Measurements from ENCODE around the gene OSBPL6.
"Not testable (repeated sequence)": the region's sequence is repeated elsewhere in the genome, so short reads cannot be mapped to it uniquely, and the experiment has no call there.

OSBPL6 gene

GRCh38 chr2:178193823-178194599, at the start of gene OSBPL6:
OSBPL6 (plus strand) TSS chr2:178194512; CDS start chr2:178306185, 111,673 bp downstream.
- in situ Hi-C loops (cut with MboI; ENCODE audit: low sequenced_read_pairs), result no loop called here

DNA sequence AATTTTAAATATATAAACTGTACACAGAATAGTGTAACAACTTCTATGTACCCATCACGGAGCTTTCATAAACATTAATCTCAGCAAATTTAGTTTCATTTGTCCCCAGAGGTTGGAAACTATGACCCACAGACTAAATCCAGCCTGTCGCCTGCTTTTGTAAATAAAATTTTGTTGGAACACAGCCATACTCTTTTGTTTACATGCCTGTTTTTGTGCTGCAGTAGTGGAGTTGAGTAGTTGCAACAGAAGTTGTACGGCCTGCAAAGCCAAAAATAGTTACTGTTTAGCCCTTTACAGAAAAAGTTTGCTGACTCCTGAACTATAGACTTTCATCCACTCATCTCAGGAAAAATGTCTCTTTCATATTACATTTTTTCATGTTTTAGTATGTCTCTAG, 42.3 kb upstream of the OSBPL6 start:
- in situ Hi-C loops (cut with MboI; ENCODE audit: low sequenced_read_pairs), result no loop called here

GRCh38 chr2:178152542-178152941, 41.8 kb upstream of the OSBPL6 start:
- in situ Hi-C loops (cut with MboI; ENCODE audit: low sequenced_read_pairs), result no loop called here

DNA sequence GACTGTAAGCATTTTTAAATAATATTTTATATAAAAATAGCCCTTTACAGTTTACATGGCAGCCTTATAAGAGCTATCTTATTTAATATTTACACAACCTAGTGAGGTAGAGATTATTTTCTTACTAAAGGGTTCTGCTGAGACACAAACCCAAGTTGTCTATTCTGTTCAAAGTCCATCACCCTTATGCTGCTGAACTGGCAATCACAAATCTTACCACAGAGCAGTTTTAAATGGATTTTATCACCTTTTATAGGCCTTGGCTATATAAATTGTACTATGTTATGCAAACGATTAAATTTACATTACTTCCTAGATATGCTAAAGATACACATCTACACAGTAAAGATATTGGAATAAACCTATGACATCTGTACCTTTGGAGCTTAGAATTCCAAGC, 41.3 kb upstream of the OSBPL6 start:
- in situ Hi-C loops (cut with MboI; ENCODE audit: low sequenced_read_pairs), result no loop called here

DNA sequence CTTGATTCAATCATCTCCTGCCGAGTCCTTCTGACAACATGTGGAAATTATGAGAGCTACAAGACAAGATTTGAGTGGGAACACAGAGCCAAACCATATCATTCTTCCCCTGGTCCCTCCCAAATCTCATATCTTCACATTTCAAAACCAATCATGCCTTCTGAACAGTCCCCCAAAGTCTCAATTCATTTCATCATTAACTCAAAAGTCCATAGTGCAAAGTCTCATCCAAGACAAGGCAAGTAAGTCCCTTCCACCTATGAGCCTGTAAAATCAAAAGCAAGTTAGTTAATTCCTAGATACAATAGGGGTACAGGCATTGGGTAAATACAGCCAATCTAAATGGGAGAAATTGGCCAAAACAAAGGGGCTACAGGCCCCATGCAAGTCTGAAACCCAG, 40.4 kb upstream of the OSBPL6 start:
- in situ Hi-C loops (cut with MboI; ENCODE audit: low sequenced_read_pairs), result not testable (repeated sequence)

DNA sequence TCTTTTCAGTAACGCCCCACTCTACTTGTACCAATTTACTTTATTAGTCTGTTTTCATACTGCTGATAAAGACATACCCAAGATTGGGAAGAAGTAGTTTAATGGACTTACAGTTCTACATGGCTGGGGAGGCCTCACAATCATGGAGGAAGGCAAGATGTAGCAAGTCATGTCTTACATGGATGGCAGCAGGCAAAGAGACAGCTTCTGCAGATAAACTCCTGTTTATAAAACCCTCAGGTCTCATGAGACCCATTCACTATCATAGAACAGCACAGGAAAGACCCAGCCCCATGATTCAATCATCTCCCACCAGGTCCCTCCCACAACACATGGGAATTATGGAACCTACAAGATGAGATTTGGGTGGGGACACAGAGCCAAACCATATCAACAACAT, 38.8 kb upstream of the OSBPL6 start:
- in situ Hi-C loops (cut with MboI; ENCODE audit: low sequenced_read_pairs), result no loop called here

- in situ Hi-C loops (cut with MboI; ENCODE audit: low sequenced_read_pairs), result no loop called here
These were observed 36.7 kb upstream of the OSBPL6 start for GRCh38 chr2:178157574-178157973.

GRCh38 chr2:178159966-178160365, 34.3 kb upstream of the OSBPL6 start:
- in situ Hi-C loops (cut with MboI; ENCODE audit: low sequenced_read_pairs), result no loop called here

DNA sequence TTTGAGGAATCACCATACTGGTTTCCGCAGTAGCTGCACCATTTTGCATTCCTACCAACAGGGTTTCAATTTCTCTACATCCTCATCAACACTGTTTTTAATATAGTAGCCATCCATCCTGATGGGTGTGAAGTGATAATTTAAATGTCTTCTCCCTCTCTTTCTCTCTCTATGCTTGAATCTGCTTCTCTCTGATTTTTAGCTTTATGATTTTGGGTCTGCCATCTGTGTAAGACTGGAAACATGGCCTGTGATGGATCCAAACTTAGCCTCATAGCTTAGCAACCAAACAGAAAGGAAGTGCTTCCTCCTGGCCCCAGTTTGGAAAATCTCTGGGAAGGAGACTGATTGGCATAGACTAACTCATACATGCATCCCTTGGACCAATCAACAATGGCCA, 33.7 kb upstream of the OSBPL6 start:
- in situ Hi-C loops (cut with MboI; ENCODE audit: low sequenced_read_pairs), result no loop called here

GRCh38 chr2:178163395-178163794, 30.9 kb upstream of the OSBPL6 start:
- in situ Hi-C loops (cut with MboI; ENCODE audit: low sequenced_read_pairs), result no loop called here

- in situ Hi-C loops (cut with MboI; ENCODE audit: low sequenced_read_pairs), result no loop called here
These were observed 30.4 kb upstream of the OSBPL6 start for GRCh38 chr2:178163911-178164310.

DNA sequence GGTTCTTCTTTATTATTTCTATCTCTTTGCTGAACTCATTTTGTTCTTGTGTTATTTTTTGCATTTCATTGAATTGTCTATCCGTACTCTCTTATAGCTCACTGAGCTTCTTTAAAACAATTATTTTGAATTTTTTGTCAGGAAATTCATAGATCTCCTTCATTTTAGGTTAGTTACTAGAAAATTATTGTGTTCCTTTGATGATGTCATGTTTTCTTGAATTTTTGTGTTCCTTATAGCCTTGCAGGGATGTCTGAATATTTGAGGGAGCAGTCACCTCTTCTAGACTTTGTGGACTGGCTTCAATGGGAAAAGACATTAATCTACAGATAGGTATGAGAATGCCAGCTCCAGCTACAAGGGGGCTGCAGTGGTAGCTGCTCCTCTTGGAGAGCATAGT, 20.7 kb upstream of the OSBPL6 start:
- in situ Hi-C loops (cut with MboI; ENCODE audit: low sequenced_read_pairs), result no loop called here

- in situ Hi-C loops (cut with MboI; ENCODE audit: low sequenced_read_pairs), result no loop called here
These were observed 17.1 kb upstream of the OSBPL6 start for GRCh38 chr2:178177066-178177679.

GRCh38 chr2:178180648-178181047, 13.7 kb upstream of the OSBPL6 start:
- in situ Hi-C loops (cut with MboI; ENCODE audit: low sequenced_read_pairs), result not testable (repeated sequence)

DNA sequence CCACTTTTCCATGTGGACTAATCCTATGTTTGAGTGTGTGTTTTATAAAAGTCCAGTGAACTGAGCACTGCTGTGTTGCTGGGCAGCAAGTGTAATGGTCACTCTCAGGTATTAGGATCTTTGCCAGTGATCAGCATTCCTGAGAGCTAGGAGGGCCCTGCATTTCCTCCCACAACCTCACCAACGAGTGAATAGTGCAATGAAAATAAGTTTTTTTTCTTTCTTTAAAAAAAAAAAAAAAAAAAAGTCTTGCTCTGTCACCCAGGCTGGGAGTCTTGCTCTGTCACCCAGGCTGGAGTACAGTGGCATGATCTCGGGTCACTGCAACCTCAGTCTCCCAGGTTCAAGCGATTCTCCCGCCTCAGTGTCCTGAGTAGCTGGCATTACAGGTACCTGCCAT, 6.5 kb upstream of the OSBPL6 start:
- in situ Hi-C loops (cut with MboI; ENCODE audit: low sequenced_read_pairs), result no loop called here

DNA sequence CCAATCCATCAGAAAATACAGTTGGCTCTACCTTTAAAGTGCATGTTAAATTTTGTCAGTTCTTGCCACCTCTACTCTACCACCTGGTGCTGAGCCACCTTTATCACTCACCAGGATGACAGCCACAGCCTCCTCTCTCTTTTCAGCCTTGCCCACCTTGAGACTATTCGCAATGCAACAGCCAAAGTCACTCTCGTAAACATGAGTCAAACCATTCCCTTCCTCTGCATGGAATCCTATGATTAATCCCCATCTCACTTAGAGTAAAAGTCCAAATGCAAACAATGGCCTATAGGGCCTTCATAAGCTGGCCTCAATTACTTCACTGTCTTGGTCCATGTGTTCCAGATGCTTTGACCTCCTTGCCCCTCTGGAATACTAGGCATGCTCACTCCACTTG, 5.8 kb upstream of the OSBPL6 start:
- in situ Hi-C loops (cut with MboI; ENCODE audit: low sequenced_read_pairs), result no loop called here

GRCh38 chr2:178191004-178191508, 3.3 kb upstream of the OSBPL6 start:
- in situ Hi-C loops (cut with MboI; ENCODE audit: low sequenced_read_pairs), result no loop called here

GRCh38 chr2:178191511-178191910, 2.8 kb upstream of the OSBPL6 start:
- in situ Hi-C loops (cut with MboI; ENCODE audit: low sequenced_read_pairs), result no loop called here

GRCh38 chr2:178193496-178193822, 853 bp upstream of the OSBPL6 start:
- in situ Hi-C loops (cut with MboI; ENCODE audit: low sequenced_read_pairs), result no loop called here

GRCh38 chr2:178194600-178195389, 483 bp downstream of the OSBPL6 start:
- in situ Hi-C loops (cut with MboI; ENCODE audit: low sequenced_read_pairs), result no loop called here

GRCh38 chr2:178195390-178196166, 1.3 kb downstream of the OSBPL6 start:
- in situ Hi-C loops (cut with MboI; ENCODE audit: low sequenced_read_pairs), result no loop called here

Measured in HL-60/S4 (cell line).